Prostate gland (tissue), 2 donors: ENCODE data around the gene SMYD3.

ENCODE experiments used
- CTCF ChIP-seq, 4 experiments: fragments of 200-600 bp in 2 of 4; fragments of 450-650 bp in 2 of 4; sonication (generic) in 2 of 4; IDR thresholded peaks; 1 replicate in 3 of 4; 2 replicates in 1 of 4; pipeline ENCODE4 v1.5.1; 2016 to 2019; ENCODE audit warnings: antibody characterized with exemption in 4 of 4, mild to moderate bottlenecking in 2 of 4, moderate library complexity in 2 of 4
- POLR2A ChIP-seq: fragments of 450-650 bp; IDR thresholded peaks from one replicate; pipeline ENCODE4 v1.6.1; 2016; ENCODE audit warnings: antibody characterized with exemption, mild to moderate bottlenecking
- POLR2AphosphoS5 ChIP-seq: sonication (generic); formaldehyde crosslinking; IDR thresholded peaks from one replicate; pipeline ENCODE4 v1.6.1; 2017; ENCODE audit warnings: antibody characterized with exemption

GRCh38 chr1:246164764-246165163 lies 342.3 kb downstream of the SMYD3 start:
- TF ChIP-seq CTCF (IDR thresholded peaks at IDR 0.05) (no peak), POLR2A (no peak), POLR2AphosphoS5 (no peak)
